IMR-90 (cell line): ENCODE results near the gene NOS1AP. TPM values are rescaled to one million over a fixed set of nuclear protein-coding genes. Genes with fewer than 3 reads are reported as not detected.

Experiments
- ATAC-seq: fragments of 200-7000 bp; cut with Tn5 transposase; 2 replicates; pipeline ENCODE4 v1.9.1; 2020; ENCODE audit warnings: low read depth, mild to moderate bottlenecking, moderate library complexity
- BruUV-seq: library from RNA; stranded (reverse); fragments of 400-500 nt; replicated peaks from 2 replicates; lab custom pipeline; 2021; lab: Mats Ljungman, UMichigan
- CTCF ChIA-PET: fragments of 300-600 bp; formaldehyde crosslinking; extraction: SDS; loops from one replicate; lab custom pipeline; 2021; ENCODE audit warnings: antibody characterized with exemption; lab: Yijun Ruan, JAX
- POLR2A ChIA-PET: fragments of 300-600 bp; sonication (Branson Sonifier 250); formaldehyde crosslinking; loops from one replicate; lab custom pipeline; 2022; ENCODE audit warnings: antibody characterized with exemption; ENCODE audit not compliant: unreplicated experiment; lab: Charles Lee
- DNase-seq: peaks from one replicate; pipeline ENCODE4 v3.0.0; 2013
- H2AFZ ChIP-seq: replicated peaks from 2 replicates; pipeline ENCODE3; 2013; ENCODE audit warnings: low read length, mild to moderate bottlenecking; ENCODE audit not compliant: poor library complexity
- H2AK5ac ChIP-seq: 2 replicates; pipeline ENCODE4 v1.6.1; 2013; ENCODE audit warnings: low read depth, low read length, inconsistent platforms
- H2AK9ac ChIP-seq: replicated peaks from 2 replicates; pipeline ENCODE3; 2013; ENCODE audit warnings: mild to moderate bottlenecking, low read depth, low read length, moderate library complexity; ENCODE audit not compliant: poor library complexity
- H2BK120ac ChIP-seq: 2 replicates; pipeline ENCODE4 v1.6.1; 2013; ENCODE audit warnings: low read depth, low read length, inconsistent platforms
- H2BK15ac ChIP-seq: 3 replicates; pipeline ENCODE4 v1.6.1; 2013; ENCODE audit warnings: low read depth, low read length, inconsistent platforms
- H2BK20ac ChIP-seq: 2 replicates; pipeline ENCODE4 v1.6.1; 2013; ENCODE audit warnings: low read depth, mild to moderate bottlenecking, inconsistent platforms, low read length, moderate library complexity
- H2BK5ac ChIP-seq: 2 replicates; pipeline ENCODE4 v1.6.1; 2013; ENCODE audit warnings: mild to moderate bottlenecking, low read depth, low read length, inconsistent platforms; ENCODE audit not compliant: poor library complexity, severe bottlenecking
- H3K14ac ChIP-seq: replicated peaks from 2 replicates; pipeline ENCODE4 v1.6.1; 2013; ENCODE audit warnings: low read depth, low read length, inconsistent platforms
- H3K18ac ChIP-seq: 2 replicates; pipeline ENCODE4 v1.6.1; 2013; ENCODE audit warnings: low read depth, low read length, control low read depth
- H3K23ac ChIP-seq: 2 replicates; pipeline ENCODE4 v1.6.1; 2013; ENCODE audit warnings: low read depth, low read length, inconsistent platforms
- H3K27ac ChIP-seq: 2 replicates; pipeline ENCODE4 v1.5.1; 2013; ENCODE audit warnings: mild to moderate bottlenecking, control low read depth, low read length; ENCODE audit not compliant: insufficient read depth
- H3K27me3 ChIP-seq: 2 replicates; pipeline ENCODE4 v1.6.1; 2013; ENCODE audit warnings: low read length; ENCODE audit not compliant: control insufficient read depth, insufficient read depth
- H3K36me3 ChIP-seq: 2 replicates; pipeline ENCODE4 v1.6.1; 2013; ENCODE audit warnings: low read length, mixed read lengths; ENCODE audit not compliant: control insufficient read depth, insufficient read depth
- H3K4ac ChIP-seq: 2 replicates; pipeline ENCODE4 v1.6.1; 2013; ENCODE audit warnings: low read depth, low read length, inconsistent platforms
- H3K4me1 ChIP-seq: 2 replicates; pipeline ENCODE4 v1.6.1; 2013; ENCODE audit warnings: low read length, mixed read lengths; ENCODE audit not compliant: control insufficient read depth, insufficient read depth
- H3K4me2 ChIP-seq: 2 replicates; pipeline ENCODE4 v1.6.1; 2013; ENCODE audit warnings: low read depth, mild to moderate bottlenecking, control low read depth, low read length, moderate library complexity
- H3K4me3 ChIP-seq: 2 replicates; pipeline ENCODE4 v1.5.1; 2013; ENCODE audit warnings: low read depth, mild to moderate bottlenecking, control low read depth, low read length, moderate library complexity; ENCODE audit not compliant: insufficient read depth
- H3K56ac ChIP-seq: 2 replicates; pipeline ENCODE4 v1.6.1; 2013; ENCODE audit warnings: low read length, inconsistent platforms; ENCODE audit not compliant: insufficient read depth; ENCODE audit errors: extremely low read depth
- H3K79me1 ChIP-seq, 2 experiments: 2 replicates each; pipeline ENCODE4 v1.6.1; 2013; ENCODE audit warnings: low read length in 2 of 2, inconsistent platforms in 1 of 2, low read depth in 1 of 2
- H3K9ac ChIP-seq: 2 replicates; pipeline ENCODE4 v1.6.1; 2013; ENCODE audit warnings: low read depth, low read length, control low read depth
- H3K9me1 ChIP-seq: 2 replicates; pipeline ENCODE4 v1.6.1; 2013; ENCODE audit warnings: low read length, inconsistent platforms; ENCODE audit not compliant: insufficient read depth
- H3K9me3 ChIP-seq: 2 replicates; pipeline ENCODE4 v1.6.1; 2013; ENCODE audit warnings: low read length; ENCODE audit not compliant: control insufficient read depth, insufficient read depth
- H4K20me1 ChIP-seq: 2 replicates; pipeline ENCODE4 v1.6.1; 2013; ENCODE audit warnings: low read length, inconsistent platforms; ENCODE audit not compliant: insufficient read depth
- H4K5ac ChIP-seq: 2 replicates; pipeline ENCODE4 v1.6.1; 2013; ENCODE audit warnings: mild to moderate bottlenecking, low read depth, low read length, control low read depth
- H4K8ac ChIP-seq, 2 experiments: 2 replicates each; pipeline ENCODE4 v1.6.1; 2013; ENCODE audit warnings: low read depth in 2 of 2, low read length in 2 of 2, control low read depth in 1 of 2, inconsistent platforms in 1 of 2
- H4K91ac ChIP-seq: 2 replicates; pipeline ENCODE4 v1.6.1; 2013; ENCODE audit warnings: low read depth, low read length, inconsistent platforms; ENCODE audit not compliant: insufficient read depth
- MAFK ChIP-seq: IDR thresholded peaks from 2 replicates; pipeline ENCODE4 v1.6.1; 2012; ENCODE audit warnings: low read depth, low read length, improper control_type of control experiment
- MAZ ChIP-seq: IDR thresholded peaks from 2 replicates; pipeline ENCODE4 v1.6.1; 2012; ENCODE audit warnings: low read depth, mild to moderate bottlenecking, low read length, improper control_type of control experiment, moderate library complexity, borderline replicate concordance
- POLR2A ChIP-seq: IDR thresholded peaks from 2 replicates; pipeline ENCODE4 v1.6.1; 2012; ENCODE audit warnings: mild to moderate bottlenecking, low read depth, low read length
- WGBS, 2 experiments: methylation state at CpG; one replicate each; pipeline versions ENCODE4 v1.1.5 to v1.1.7; 2013; ENCODE audit warnings: missing lambda C conversion rate in 2 of 2; ENCODE audit not compliant: insufficient read length in 1 of 2; ENCODE audit errors: extremely low coverage in 2 of 2; 5-methylcytosine and 5-hydroxymethylcytosine counted together
- dilution Hi-C: fragments of 300-500 bp; cut with HindIII; formaldehyde crosslinking; loops from one replicate; pipeline ENCODE4 v1.14.3; 2018; ENCODE audit warnings: low sequenced_read_pairs; ENCODE audit not compliant: unreplicated experiment
- in situ Hi-C: fragments of 300-500 bp; cut with MboI; formaldehyde crosslinking; loops from 3 replicates; pipeline ENCODE4 v1.14.3; 2019; ENCODE audit warnings: low sequenced_read_pairs, inconsistent platforms, mixed read lengths
- intact Hi-C: fragments of 100-400 bp; cut with micrococcal nuclease; formaldehyde crosslinking; loops from 2 replicates; pipeline ENCODE4 v1.10.0; 2022
- polyA plus RNA-seq, 3 experiments: library from polyadenylated mRNA; depleted of rRNA; stranded (reverse); fragments of >200 nt; gene quantifications; 2 replicates each; pipeline ENCODE4 v1.2.3, GENCODE V29; 2012; ENCODE audit warnings: low replicate concordance in 1 of 3
- total RNA-seq: library from RNA; depleted of rRNA; stranded (reverse); fragments of >200 nt; gene quantifications from 2 replicates; pipeline ENCODE4 v1.2.3, GENCODE V29; 2012

Gene NOS1AP
- total and polyA plus RNA-seq, 2 of the 4 experiments (the other 2 are of a cell fraction), result 0.18 to 0.19 TPM

DNA sequence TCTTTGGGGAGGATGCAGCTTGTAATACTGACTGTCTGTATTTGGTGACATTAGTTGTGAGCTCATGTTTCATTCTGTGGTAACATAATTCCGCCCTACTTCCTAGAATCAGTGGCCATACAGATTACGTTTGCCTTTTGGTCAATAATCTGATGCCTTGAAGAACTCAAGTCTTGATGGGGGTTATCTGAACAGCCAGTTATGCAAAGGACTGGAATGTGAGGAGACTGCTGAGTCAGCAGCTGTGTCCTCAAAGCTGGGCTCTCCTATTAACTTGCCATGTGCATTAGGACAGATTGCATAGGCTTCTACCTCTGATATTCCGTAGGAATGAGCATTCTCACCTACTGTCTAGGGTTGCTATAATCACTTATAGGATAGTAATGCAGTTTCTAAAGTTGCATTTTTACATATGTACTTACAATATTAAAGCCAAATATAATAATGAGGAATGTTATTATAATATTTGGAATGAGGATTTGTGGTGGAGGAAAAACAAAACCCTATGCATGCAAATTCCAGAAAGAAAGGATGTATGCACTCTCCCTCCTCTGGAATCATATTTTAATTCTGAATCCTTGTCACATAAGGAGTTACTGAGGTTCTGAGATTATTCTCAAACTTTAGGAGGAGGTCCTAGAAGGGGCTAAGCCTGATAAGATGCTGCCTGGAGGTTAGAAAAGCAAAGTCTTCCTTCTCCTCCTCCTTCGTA is 116.0 kb downstream of the NOS1AP start:
- H3K9ac ChIP-seq, result no peak overlapping the region
- H2BK120ac ChIP-seq, result no peak overlapping the region
- H2AFZ ChIP-seq, result no peak overlapping the region
- DNase-seq (no peak), ATAC-seq (no peak)
- H2AK9ac ChIP-seq, result no peak overlapping the region
- POLR2A ChIA-PET, result no interaction called here
- no peak overlapping the region for H3K18ac ChIP-seq
- no peak overlapping the region for H2BK5ac ChIP-seq
- no peaks in the 10 kb centered on the region for H3K36me3 ChIP-seq
- no peak overlapping the region for H4K91ac ChIP-seq
- dilution Hi-C loops (no loop called here), in situ Hi-C loops (no loop called here), intact Hi-C loops (no loop called here)
- no peaks in the 10 kb centered on the region for H3K4me1 ChIP-seq
- CTCF ChIA-PET, result no interaction called here
- no peak overlapping the region for H3K56ac ChIP-seq
- no peak overlapping the region for H3K4me2 ChIP-seq
- H3K4ac ChIP-seq, result no peak overlapping the region
- no peaks in the 10 kb centered on the region for H3K9me3 ChIP-seq
- no peaks in the 10 kb centered on the region for H3K79me1 ChIP-seq
- no peak overlapping the region for H3K27ac ChIP-seq
- H3K27me3 ChIP-seq, result peaks cover 1% of the 10 kb centered on the region; the same call in 1 of the 2 replicates
- no peak overlapping the region for H3K14ac ChIP-seq
- no peak for TF ChIP-seq POLR2A
- TF ChIP-seq MAZ, result no peak
- peak; percentile 96 for TF ChIP-seq MAFK
- H2BK15ac ChIP-seq, result no peak overlapping the region
- H2AK5ac ChIP-seq, result no peak overlapping the region
- H4K8ac ChIP-seq, result no peak overlapping the region
- no peak overlapping the region for H4K5ac ChIP-seq
- no CpG with 5 or more reads among the region's 4 CpGs for WGBS, 2 experiments
- H3K4me3 ChIP-seq, result no peak overlapping the region
- H2BK20ac ChIP-seq, result no peak overlapping the region
- no peak overlapping the region for H3K23ac ChIP-seq
- H3K9me1 ChIP-seq, result no peaks in the 10 kb centered on the region
- BruUV-seq, result no TSS peak
- no peaks in the 10 kb centered on the region for H4K20me1 ChIP-seq
